ENCODE measurements around the gene FRAT1.
A peak's percentile ranks its signal among the peaks of the same experiment; 100 is the strongest.
"Not testable (repeated sequence)": the region's sequence is repeated elsewhere in the genome, so short reads cannot be mapped to it uniquely, and the experiment has no call there.

The FRAT1 gene, protein sequence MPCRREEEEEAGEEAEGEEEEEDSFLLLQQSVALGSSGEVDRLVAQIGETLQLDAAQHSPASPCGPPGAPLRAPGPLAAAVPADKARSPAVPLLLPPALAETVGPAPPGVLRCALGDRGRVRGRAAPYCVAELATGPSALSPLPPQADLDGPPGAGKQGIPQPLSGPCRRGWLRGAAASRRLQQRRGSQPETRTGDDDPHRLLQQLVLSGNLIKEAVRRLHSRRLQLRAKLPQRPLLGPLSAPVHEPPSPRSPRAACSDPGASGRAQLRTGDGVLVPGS

DNA sequence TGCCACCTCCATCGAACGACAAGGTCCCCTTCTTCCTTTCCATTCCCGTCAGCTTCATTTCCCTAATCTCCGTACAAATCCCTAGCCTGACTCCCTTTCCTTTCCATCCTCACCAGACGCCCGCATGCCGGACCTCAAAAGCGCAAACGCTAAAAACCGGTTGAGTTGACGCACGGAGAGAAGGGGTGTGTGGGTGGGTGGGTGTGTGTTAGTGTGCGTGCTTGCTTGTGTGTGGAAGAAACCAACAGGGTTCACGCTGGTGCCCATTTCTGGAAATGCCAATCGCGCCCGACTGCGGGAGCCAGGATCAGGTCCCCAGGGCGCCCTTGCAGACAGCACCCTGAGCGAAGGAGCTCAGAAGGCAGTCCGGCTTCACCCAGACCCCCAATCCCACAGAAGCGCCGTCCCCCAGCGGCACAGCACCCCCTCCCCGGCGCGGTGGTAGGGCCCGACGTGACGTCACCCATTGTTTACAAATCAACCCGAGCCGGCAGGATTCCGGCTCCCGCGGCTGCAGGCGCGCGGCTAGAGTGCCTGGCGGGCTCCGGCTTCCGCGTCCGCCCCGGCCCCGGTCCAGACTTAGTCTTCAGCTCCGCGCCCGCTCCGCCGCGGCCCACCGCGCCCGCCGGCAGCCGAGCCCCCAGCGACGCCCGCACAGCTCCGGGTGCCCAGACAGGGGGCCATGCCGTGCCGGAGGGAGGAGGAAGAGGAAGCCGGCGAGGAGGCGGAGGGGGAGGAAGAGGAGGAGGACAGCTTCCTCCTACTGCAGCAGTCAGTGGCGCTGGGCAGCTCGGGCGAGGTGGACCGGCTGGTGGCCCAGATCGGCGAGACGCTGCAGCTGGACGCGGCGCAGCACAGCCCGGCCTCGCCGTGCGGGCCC is at the start of gene FRAT1:
FRAT1 (plus strand) TSS at position 500 of the 880 bp plus-strand sequence; CDS start at position 683, 183 bp downstream.
- peak; percentile 90 for DNase-seq (ENCODE audit: low spot score)

DNA sequence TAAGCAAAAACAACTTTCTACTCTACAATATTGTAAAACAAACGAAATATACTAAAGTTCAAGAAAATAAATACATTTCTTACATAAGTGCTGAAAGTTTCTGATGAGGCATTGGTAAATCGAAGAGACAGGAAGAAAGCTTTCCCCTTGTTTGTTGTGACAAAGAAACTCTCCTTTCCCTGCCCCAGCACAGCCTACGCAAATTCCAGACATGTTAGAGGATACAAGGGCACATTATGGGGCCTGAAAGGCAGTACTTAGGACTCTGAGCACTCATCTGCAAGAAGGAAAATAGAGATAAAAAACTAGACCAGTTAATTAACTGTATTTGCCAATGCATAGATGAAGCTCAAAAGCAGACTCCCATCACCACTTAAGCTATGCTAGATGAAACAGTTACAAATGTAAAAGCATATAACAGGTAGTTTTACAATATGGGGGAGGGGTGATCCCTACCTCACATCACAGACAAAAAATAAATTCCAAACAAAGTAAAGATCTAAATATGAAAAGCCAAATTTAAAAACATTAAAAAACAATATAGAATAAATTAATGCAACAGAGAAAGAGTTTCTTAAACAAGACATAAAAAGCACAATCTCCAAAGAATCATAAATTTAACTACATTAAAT is 48.4 kb upstream of the FRAT1 start:
- no peak for DNase-seq (ENCODE audit: low spot score)

DNA sequence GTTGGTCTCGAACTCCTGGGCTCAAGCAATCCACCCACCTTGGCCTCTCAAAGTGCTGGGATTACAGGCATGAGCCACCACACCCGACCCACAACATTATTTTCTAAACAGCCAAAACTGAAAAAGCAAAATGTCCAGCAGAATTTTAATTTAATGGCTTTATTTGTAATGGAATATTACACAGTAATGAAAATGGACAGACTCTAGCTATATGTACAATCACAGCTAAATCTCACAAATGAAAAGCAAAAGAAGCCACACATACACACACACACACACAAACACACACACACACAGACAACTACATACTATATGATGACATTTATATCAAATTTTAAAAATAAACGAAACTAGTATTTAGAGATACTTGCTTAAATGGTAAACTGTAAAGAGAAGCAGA is 45.4 kb upstream of the FRAT1 start:
- DNase-seq (ENCODE audit: low spot score): no peak

DNA sequence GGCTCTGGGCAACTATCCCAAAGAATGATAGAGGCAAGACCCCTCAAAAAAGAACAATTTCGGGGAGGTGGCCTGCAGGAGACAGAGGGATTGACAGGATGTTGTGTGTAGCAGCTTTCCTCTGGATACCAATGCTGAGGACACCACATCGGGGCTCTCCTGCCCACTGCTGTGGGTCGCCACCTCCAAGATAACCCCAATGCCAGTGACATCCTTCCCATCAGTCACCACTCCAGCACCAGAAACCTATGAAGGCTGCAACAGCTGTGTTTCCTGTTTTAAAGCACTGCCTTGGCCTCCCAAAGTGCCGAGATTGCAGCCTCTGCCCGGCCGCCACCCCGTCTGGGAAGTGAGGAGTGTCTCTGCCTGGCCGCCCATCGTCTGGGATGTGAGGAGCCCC is 44.2 kb upstream of the FRAT1 start:
- no peak for DNase-seq (ENCODE audit: low spot score)

DNA sequence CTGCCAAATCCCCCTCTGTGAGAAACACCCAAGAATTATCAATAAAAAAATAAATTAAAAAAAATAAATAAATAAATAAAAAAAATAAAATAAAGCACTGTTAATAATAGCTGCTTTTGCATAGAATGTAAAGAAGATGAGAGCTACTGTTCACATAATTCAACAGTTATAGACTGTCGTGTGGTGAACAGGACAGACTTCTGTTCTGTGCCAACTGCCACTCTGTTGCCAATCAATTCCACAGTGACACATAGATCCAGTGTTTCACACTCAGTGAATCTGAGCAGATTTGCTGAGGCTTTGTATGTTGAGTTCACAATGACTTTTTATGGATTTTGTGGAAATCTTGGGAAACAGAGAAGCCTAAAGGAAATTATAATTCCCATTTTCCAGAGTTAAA is 41.5 kb upstream of the FRAT1 start:
- DNase-seq (ENCODE audit: low spot score): no peak

DNA sequence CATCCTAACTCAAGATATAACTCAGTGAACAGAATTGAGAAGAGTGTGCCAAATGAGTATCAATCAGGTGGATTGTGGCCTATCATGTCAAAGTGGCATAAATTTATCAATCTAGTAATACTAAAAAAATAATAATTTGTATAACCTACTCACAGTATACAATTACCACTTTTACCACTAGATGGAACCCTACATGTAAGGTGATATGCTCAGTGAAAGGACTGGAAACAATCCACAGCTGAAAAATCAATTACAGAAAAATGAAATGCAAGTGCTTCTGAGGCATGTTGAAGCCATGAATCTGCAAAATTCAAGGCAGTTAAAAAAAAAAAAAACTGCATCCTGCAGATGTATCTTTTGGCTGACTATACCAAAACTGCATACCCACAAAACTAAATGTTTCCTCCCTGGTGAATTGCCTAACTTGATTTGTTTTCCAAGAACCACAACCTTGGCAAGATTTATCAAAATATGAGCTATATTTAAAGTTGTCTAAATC is 40.5 kb upstream of the FRAT1 start:
- peak; percentile 59 for DNase-seq (ENCODE audit: low spot score)

DNA sequence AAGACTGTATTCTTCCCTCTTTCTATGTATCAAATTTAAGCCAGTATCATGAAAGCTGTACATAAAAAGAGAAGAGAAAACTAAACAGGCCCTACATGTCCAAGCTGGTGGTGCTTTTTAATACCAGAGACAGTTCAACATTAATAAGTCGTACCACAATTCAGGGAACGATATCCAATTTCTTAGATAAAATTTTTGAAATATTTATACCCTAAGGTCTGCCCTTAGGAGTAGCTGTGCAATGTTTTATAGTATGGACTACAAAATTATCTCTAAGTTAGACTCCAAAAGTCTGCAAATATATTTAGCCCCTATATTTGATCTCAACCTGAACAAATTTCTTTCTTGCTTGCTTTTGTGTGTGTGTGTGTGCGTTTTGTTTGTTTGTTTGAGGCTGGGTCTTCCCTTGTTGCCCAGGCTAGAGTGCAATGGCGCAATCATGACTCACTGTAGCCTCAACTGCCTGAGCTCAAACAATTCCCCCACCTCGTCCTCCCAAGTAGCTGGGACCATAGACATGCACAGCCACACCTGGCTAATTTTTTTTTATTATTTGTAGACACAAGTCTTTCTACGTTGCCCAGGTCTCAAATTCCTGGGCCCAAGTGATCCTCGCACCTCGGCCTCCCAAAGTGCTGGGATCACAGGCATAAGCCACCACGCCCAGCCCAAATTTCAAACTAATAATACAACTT is 39.8 kb upstream of the FRAT1 start:
- DNase-seq (ENCODE audit: low spot score): no peak

DNA sequence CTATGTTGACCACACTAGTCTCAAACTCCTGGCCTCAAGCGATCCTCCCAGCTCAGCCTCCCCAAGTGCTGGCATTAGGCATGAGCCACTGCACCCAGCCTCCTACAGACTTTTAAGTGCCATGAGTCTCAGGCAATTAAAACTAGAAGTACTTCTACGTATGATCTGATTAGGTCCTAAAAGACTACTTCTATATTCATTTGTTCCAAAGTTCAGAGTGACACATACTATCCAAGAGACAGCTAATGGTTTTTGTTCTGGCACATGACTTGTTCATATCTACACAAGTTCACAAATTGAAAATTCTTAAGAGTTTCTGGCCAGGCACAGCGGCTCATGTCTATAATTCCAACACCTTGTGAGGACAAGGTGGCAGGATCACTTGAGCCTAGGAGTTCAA is 38.3 kb upstream of the FRAT1 start:
- no peak for DNase-seq (ENCODE audit: low spot score)

DNA sequence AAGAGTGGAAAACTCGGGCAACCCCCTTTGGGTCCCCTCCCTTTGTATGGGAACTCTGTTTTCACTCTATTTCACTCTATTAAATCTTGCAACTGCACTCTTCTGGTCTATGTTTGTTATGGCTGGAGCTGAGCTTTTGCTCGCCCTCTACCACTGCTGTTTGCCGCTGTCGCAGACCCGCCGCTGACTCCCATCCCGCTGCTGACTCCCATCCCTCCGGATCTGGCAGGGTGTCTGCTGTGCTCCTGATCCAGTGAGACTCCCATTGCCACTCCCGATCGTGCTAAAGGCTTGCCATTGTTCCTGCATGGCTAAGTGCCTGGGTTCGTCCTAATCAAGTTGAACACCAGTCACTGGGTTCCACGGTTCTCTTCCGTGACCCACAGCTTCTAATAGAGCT is 29.0 kb upstream of the FRAT1 start:
- DNase-seq (ENCODE audit: low spot score): not testable (repeated sequence)

DNA sequence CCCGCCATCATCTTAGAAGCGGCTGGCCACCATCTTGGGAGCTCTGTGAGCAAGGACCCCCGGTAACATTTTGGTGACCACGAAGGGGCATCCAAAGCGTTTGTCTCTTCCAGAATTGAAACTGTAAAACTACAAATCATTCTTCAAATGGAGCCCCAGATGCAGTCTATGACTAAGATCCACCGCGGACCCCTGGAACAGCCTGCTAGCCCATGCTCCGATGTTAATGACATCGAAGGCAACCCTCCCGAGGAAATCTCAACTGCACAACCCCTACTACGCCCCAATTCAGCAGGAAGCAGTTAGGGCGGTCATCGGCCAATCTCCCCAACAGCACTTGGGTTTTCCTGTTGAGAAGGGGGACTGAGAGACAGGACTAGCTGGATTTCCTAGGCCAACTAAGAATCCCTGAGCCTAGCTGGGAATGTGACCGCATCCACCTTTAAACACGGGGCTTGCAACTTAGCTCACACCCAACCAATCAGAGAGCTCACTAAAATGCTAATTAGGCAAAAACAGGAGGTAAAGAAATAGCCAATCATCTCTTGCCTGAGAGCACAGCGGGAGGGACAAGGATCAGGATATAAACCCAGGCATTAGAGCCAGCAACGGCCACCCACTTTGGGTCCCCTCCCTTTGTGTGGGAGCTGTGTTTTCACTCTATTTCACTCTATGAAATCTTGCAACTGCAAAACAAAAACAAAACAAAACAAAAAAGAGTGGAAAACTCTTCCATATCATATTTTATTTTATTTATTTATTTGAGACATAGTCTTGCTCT is 28.3 kb upstream of the FRAT1 start:
- DNase-seq (ENCODE audit: low spot score): not testable (repeated sequence)

DNA sequence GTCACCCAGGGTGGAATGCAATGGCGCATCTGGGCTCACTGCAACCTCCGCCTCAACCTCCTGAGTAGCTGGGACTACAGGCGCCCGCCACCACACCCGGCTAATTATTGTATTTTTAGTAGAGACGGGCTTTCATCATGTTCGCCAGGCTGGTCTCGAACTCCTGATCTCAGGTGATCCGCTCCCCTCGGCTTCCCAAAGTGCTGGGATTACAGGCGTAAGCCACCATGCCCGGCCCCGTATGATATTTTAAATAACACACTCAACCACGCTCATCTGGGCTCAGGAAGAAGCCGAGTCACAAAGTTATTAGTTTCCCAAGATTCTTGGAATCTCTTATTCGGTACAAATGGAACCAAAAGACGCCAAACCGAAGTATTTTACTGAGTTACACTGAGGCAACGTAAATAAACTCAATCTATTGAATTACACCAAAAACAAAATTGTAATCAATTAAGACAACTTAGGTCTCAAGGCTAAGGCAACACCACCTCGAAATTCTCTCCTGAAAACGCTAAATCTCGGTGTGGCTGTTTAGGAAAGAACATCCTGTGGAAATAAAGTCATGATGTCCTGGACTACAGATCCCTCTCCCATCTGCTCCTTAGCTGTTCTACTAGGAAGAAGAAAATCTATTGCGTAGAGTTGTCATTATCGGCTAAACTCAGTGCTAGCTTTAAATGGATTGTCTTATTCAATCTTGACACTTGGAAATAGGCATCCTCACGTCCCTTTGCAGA is 27.5 kb upstream of the FRAT1 start:
- no peak for DNase-seq (ENCODE audit: low spot score)

DNA sequence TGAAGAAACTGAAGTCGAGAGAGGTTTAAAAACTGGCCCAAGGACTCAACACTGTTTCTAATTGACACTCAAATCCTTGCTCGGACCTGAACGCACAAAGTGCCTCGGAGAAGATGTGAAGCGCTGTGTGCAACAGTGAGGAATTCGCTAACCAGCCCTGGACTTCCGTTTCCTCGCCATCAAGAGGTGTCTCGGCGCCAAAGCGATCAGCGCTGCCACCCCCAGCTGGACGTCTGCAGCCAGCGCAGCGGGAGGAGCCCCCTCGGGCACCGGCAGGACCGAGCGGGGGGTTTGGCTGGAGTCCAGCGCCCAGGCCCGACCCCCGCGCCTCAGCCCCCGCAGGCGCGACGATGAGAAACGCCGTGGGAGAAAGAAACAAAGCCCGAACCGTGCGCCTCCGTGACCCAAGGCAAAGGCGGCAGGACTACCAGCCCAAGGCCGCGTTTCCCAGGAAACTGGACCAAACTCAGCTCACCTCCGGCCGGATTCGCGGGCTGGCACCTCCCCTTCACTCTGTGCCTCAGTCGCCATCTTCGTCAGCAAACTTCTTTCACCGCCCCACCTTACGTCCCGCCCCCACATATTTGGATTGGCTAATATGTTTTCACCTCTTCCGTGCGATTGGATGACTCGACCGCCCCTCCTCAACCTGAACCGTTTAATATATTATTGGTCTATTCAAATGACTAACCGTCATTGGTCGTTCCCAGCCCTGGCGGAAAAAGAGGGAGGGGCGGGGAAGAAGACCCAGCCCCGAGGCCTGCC is 26.8 kb upstream of the FRAT1 start, which contains the start of gene ARHGAP19:
ARHGAP19 (minus strand) TSS at position 541 of the 765 bp plus-strand sequence; CDS start at position 531, 10 bp downstream.
- DNase-seq (ENCODE audit: low spot score): peak; percentile 97

DNA sequence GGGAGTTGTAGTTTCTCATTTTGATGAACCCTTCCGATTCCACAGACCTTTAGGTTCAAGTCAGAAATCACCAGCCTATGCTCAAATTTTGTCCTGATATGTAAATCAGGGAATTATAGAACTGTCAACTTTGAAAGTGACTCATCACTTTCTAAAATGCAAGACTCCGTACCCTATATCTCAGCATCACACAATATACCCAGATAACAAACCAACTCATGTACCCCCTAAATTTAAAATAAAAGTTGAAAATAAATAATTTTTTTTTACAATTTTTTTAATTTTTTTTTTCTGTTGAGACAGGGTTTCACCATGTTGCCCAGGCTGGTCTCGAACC is 26.2 kb upstream of the FRAT1 start:
- DNase-seq (ENCODE audit: low spot score): no peak

DNA sequence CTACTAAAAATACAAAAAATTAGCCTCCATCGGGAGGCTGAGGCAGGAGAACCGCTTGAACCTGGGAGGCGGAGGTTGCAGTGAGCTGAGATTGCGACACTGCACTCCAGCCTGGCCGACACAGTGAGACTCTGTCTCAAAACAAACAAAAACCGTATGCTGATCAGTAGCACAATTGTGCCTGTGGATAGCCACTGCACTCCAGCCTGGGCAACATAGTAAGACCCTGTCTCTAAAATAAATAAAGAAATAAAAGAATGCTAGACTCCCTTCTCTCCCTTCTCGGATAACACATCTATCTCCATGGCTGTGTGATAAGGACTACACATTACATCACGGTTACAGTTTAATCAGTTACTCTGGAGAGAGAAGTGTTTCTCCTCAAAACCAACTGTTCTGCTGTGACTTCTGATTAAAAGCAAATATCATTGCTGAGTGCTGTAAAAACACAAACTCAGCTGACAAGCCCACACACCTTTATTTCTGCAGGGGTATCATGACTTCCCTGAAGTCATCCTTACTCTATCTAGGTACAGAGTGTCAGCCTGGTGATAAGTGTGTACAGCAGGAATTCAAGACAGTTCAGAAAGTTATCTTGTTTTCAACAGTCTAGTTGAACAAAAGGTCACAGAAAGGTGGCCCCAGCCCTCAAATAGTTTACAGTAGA is 21.4 kb upstream of the FRAT1 start:
- no peak for DNase-seq (ENCODE audit: low spot score)

DNA sequence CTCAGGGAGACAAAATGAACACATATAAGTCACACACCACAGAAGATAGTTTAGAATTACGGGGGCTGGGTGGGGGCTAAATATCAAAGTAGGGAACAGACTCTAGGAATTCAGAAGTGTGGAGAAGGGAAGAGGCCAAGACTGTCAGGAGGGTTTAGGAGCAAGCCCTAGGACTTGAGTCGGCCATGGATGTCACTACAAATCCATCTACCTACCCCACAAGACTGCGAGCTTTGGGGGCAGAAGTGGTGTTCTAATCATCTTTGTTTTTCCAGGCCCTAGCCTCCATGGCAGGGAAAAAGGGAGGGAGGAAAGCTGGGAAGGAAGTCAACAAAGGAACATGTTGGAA is 20.9 kb upstream of the FRAT1 start:
- no peak for DNase-seq (ENCODE audit: low spot score)

DNA sequence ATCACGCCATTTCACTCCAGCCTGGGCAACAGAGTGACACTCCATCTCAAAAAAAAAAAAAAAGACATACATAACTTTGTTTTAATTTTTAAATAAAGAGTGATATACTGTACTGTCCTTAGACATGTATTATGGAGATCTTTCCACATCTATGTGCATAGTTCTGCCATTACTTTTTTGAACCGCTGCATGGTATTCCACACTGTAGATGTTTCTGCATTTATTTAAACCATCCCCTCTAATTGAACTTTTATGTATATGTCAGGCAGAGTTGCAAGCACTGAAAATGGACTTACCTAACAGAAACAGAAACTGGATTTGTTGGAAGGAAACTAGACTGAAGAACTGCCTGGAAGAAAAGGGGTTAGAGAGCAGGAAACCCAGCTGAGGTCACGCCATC is 18.1 kb upstream of the FRAT1 start:
- no peak for DNase-seq (ENCODE audit: low spot score)

DNA sequence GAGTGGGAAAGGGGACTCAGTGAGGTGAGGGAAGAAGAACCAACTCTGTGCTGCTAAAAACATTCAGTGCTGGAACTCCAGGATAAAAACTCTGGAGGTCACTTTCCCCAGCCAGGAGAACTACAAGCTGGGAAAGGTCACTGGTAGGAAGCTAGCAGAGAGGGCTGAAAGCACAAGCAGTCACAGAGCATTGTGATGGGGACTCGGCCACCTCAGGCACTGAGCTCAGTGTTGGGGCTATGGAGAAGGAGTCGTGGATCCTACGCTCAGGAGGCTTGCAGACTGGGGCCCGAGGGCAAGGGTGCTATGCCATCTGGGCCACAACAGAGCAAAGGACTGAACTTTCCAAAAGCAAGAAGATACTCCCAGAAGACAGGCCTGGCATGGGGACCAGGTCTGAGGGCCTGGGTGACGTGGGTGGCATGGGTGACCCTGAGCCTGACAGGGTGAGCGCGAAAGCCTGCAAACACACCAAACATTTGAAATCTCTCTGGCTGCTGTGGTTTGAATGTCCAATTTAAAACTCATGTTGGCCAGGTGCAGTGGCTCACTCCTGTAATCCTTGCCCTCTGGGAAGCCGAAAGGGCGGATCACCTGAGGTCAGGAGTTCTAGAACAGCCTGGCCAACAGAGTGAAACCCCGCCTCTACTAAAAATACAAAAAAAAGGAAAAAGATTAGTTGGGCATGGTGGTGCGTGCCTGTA is 16.8 kb upstream of the FRAT1 start:
- DNase-seq (ENCODE audit: low spot score): no peak

DNA sequence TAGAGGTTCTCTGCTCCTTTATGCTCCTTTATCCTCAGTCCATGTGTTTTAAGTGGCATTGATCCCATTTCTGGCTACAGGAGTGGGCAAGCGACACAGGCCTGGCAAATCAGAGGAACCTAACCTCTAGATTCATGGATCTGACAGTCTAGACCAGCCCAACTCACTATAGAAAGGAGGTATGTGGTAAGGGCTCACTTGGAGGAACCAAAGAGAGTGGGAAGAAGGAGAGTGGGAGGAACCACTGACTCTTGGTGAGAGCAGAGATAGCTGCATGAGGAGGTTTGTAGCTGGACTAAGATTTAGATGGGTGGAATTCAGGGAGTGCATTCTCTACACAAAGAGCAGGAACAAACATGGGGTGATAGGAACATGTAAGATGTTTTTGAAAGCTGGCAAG is 11.6 kb upstream of the FRAT1 start:
- DNase-seq (ENCODE audit: low spot score): no peak
